Fibroblast of lung (primary cell): ENCODE measurements around the gene SELENOS. TPM values are rescaled to one million over a fixed set of nuclear protein-coding genes. Genes with fewer than 3 reads are reported as not detected.

Source experiments
- DNase-seq, 2 donors: peaks; one replicate each; pipeline versions ENCODE4 v3.0.0 to v3.0.0-alpha.2; 2010; ENCODE audit warnings: low read depth in 2 of 2
- H2AFZ ChIP-seq: 2 replicates; pipeline ENCODE4 v1.5.1; 2012; ENCODE audit warnings: low read length, control low read depth, inconsistent platforms
- H3K27ac ChIP-seq: 2 replicates; pipeline ENCODE4 v1.5.1; 2011; ENCODE audit warnings: low read length, control low read depth; ENCODE audit not compliant: insufficient read depth
- H3K27me3 ChIP-seq: 2 replicates; pipeline ENCODE4 v1.5.1; 2011; ENCODE audit warnings: mild to moderate bottlenecking, low read length; ENCODE audit not compliant: control insufficient read depth, insufficient read depth
- H3K36me3 ChIP-seq: 2 replicates; pipeline ENCODE4 v1.5.1; 2011; ENCODE audit warnings: low read length; ENCODE audit not compliant: control insufficient read depth, insufficient read depth
- H3K4me1 ChIP-seq: 2 replicates; pipeline ENCODE4 v1.5.1; 2011; ENCODE audit warnings: low read length; ENCODE audit not compliant: control insufficient read depth, insufficient read depth; ENCODE audit errors: extremely low read depth
- H3K4me2 ChIP-seq: 2 replicates; pipeline ENCODE4 v1.5.1; 2011; ENCODE audit warnings: low read length, control low read depth; ENCODE audit not compliant: insufficient read depth; ENCODE audit errors: extremely low read depth
- H3K4me3 ChIP-seq, 4 experiments: fragments of 200-600 bp in 1 of 4; sonication (generic) in 1 of 4; replicated peaks in 1 of 4; 2 replicates each; pipeline ENCODE4 v1.5.1; 2011 to 2016; ENCODE audit warnings: low read length in 4 of 4, low read depth in 3 of 4, mild to moderate bottlenecking in 3 of 4, control low read depth in 2 of 4, inconsistent platforms in 1 of 4, mixed read lengths in 1 of 4; ENCODE audit not compliant: insufficient read depth in 1 of 4; ENCODE audit errors: control extremely low read depth in 1 of 4
- H3K79me2 ChIP-seq: 2 replicates; pipeline ENCODE4 v1.5.1; 2012; ENCODE audit warnings: mild to moderate bottlenecking, low read length, inconsistent platforms; ENCODE audit not compliant: control insufficient read depth, insufficient read depth
- H3K9ac ChIP-seq: 2 replicates; pipeline ENCODE4 v1.5.1; 2011; ENCODE audit warnings: mild to moderate bottlenecking, low read length, control low read depth; ENCODE audit not compliant: insufficient read depth
- H3K9me3 ChIP-seq: 2 replicates; pipeline ENCODE4 v1.5.1; 2012; ENCODE audit warnings: low read depth, low read length; ENCODE audit not compliant: control insufficient read depth, insufficient read depth
- H4K20me1 ChIP-seq: 2 replicates; pipeline ENCODE4 v1.5.1; 2011; ENCODE audit warnings: low read length; ENCODE audit not compliant: control insufficient read depth, insufficient read depth; ENCODE audit errors: extremely low read depth
- CTCF ChIP-seq, 2 donors: IDR thresholded peaks in 1 of 2; conservative IDR thresholded peaks in 1 of 2; 1 replicate in 1 of 2; 2 replicates in 1 of 2; pipeline ENCODE4 v1.5.1; 2011 to 2012; ENCODE audit warnings: low read length in 2 of 2, control low read depth in 1 of 2, inconsistent platforms in 1 of 2, low read depth in 1 of 2, mild to moderate bottlenecking in 1 of 2
- EZH2 ChIP-seq: IDR thresholded peaks from 2 replicates; pipeline ENCODE4 v1.5.1; 2012; ENCODE audit warnings: low read length, control low read depth, mild to moderate bottlenecking; ENCODE audit errors: missing control alignments
- polyA plus RNA-seq, 2 donors: library from polyadenylated mRNA; depleted of rRNA in 1 of 2; stranded (reverse) in 1 of 2; unstranded in 1 of 2; fragments of >200 nt; gene quantifications; 2 replicates each; pipeline ENCODE4 v1.2.1, GENCODE V29; 2011 to 2012; ENCODE audit warnings: missing spikeins in 1 of 2
- total RNA-seq: library from RNA; depleted of rRNA; stranded (reverse); fragments of >200 nt; gene quantifications from 2 replicates; pipeline ENCODE4 v1.2.1, GENCODE V29; 2014

SELENOS gene
- total and polyA plus RNA-seq, 2 donors (not counting 1 experiment from before 2014, with no cell fraction given), result 66.2 to 130 TPM

- no peak overlapping the region for H3K9ac ChIP-seq
- no peaks in the 10 kb centered on the region for H3K36me3 ChIP-seq
- no peaks in the 10 kb centered on the region for H3K9me3 ChIP-seq
- DNase-seq, result no peak
- no peak overlapping the region for H2AFZ ChIP-seq
- no peaks in the 10 kb centered on the region for H3K4me1 ChIP-seq
- H3K27ac ChIP-seq, result no peak overlapping the region
- H3K27me3 ChIP-seq, result peaks cover 4% of the 10 kb centered on the region
- TF ChIP-seq CTCF (conservative IDR thresholded peaks at IDR 0.05 in 1 of 2, IDR thresholded peaks at IDR 0.05 in 1 of 2; ENCODE audit: low read depth in 1 of 2, low read length in 2 of 2) (no peak), EZH2 (no peak)
- no peaks in the 10 kb centered on the region for H3K79me2 ChIP-seq
- H3K4me2 ChIP-seq, result no peak overlapping the region
- no peak overlapping the region for H3K4me3 ChIP-seq
- no peaks in the 10 kb centered on the region for H4K20me1 ChIP-seq
These were observed 41.6 kb upstream of the SELENOS start for GRCh38 chr15:101318839-101319238.

DNA sequence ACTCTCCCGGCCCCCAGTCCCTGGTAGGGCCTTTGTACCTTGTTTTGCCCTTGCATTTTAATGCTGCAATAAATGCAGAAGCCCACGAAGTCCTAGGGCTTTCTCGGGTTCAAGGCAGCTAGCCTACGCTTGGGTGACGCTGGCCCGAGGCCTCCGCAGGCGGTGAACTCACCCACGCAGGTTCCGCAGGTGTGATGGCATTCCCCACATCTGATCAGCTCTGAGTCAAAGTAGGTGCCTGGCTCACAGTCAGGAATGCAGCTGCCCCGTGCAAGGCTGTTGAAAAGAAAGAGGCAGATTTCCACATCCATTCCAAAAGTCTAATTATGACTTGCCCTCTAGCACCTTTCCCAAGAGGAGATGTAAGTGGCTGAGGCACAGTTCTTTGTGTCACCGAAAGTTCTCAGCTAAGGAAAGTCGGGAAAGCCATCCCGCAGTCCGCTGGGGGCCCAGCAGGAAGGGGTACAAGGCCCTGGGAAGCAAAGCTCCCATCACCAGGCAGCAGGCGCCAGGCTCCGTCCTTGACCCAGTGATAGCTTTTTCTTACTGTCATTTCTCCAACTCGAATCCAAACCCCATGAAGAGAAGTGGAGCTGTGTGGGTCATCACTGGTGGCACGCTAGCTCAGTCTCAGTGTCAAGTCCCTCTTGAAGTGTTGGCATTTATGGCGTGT, 41.0 kb upstream of the SELENOS start:
- H3K4me3 ChIP-seq, result no peak overlapping the region
- no peak overlapping the region for H3K4me2 ChIP-seq
- H2AFZ ChIP-seq, result no peak overlapping the region

GRCh38 chr15:101317336-101317872, 40.1 kb upstream of the SELENOS start:
- H3K36me3 ChIP-seq, result no peaks in the 10 kb centered on the region
- H3K4me2 ChIP-seq, result no peak overlapping the region
- no peaks in the 10 kb centered on the region for H3K4me1 ChIP-seq
- H2AFZ ChIP-seq, result no peak overlapping the region
- TF ChIP-seq EZH2 (no peak), CTCF (conservative IDR thresholded peaks at IDR 0.05 in 1 of 2, IDR thresholded peaks at IDR 0.05 in 1 of 2; ENCODE audit: low read depth in 1 of 2, low read length in 2 of 2) (no peak)
- H3K27me3 ChIP-seq, result peaks cover 4% of the 10 kb centered on the region
- H3K27ac ChIP-seq, result no peak overlapping the region
- no peaks in the 10 kb centered on the region for H3K9me3 ChIP-seq
- no peaks in the 10 kb centered on the region for H3K79me2 ChIP-seq
- no peak for DNase-seq
- no peak overlapping the region for H3K9ac ChIP-seq
- H3K4me3 ChIP-seq, result no peak overlapping the region
- H4K20me1 ChIP-seq, result no peaks in the 10 kb centered on the region

More for the DNA sequence above, 41.0 kb upstream of the SELENOS start:
- no peaks in the 10 kb centered on the region for H3K36me3 ChIP-seq
- TF ChIP-seq CTCF (conservative IDR thresholded peaks at IDR 0.05 in 1 of 2, IDR thresholded peaks at IDR 0.05 in 1 of 2; ENCODE audit: low read depth in 1 of 2, low read length in 2 of 2), result no peak
- TF ChIP-seq EZH2, result no peak
- H3K9me3 ChIP-seq, result no peaks in the 10 kb centered on the region
- peaks cover 4% of the 10 kb centered on the region for H3K27me3 ChIP-seq
- no peaks in the 10 kb centered on the region for H3K79me2 ChIP-seq
- no peaks in the 10 kb centered on the region for H4K20me1 ChIP-seq
- H3K4me1 ChIP-seq, result no peaks in the 10 kb centered on the region
- no peak overlapping the region for H3K9ac ChIP-seq
- no peak overlapping the region for H3K27ac ChIP-seq
- DNase-seq, result no peak
